ENCODE data around the gene ORM2. TPM values are rescaled to one million over a fixed set of nuclear protein-coding genes. Genes with fewer than 3 reads are reported as not detected.

The ORM2 gene
- total and polyA plus RNA-seq, 7 donors: 0.68 TPM; not detected in 6

DNA sequence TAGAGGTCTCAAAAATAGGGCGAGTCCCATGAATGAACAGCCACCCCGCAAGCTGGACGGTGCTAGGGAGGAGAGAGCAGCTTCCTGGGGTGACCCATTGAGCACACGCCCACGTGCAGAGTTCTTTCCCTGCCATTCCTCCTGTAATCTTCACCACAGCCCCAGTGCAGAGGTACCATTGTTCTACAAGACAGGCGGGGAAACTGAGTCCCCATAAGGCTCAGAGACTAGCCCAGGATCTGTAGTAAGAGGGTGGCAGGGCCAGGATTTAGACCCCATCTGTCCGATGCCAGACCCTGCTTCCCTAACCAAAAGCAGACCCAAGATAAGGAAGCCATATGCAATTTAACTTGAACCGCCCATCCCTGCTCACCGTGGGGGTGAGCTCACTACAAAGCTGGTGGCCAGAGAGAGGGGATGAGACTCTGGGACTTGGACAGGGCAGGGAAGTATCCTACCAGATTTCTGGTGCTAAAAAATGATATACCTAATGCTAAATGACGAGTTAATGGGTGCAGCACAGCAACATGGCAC, 43.5 kb upstream of the ORM2 start:
- H3K4me1 ChIP-seq: no peaks in the 10 kb centered on the region
- TF ChIP-seq, protein P1, sequence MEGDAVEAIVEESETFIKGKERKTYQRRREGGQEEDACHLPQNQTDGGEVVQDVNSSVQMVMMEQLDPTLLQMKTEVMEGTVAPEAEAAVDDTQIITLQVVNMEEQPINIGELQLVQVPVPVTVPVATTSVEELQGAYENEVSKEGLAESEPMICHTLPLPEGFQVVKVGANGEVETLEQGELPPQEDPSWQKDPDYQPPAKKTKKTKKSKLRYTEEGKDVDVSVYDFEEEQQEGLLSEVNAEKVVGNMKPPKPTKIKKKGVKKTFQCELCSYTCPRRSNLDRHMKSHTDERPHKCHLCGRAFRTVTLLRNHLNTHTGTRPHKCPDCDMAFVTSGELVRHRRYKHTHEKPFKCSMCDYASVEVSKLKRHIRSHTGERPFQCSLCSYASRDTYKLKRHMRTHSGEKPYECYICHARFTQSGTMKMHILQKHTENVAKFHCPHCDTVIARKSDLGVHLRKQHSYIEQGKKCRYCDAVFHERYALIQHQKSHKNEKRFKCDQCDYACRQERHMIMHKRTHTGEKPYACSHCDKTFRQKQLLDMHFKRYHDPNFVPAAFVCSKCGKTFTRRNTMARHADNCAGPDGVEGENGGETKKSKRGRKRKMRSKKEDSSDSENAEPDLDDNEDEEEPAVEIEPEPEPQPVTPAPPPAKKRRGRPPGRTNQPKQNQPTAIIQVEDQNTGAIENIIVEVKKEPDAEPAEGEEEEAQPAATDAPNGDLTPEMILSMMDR (IDR thresholded peaks at IDR 0.05): no peak
- peaks cover 0 to 6% of the 10 kb centered on the region in 2 donors for H3K36me3 ChIP-seq (ENCODE audit: insufficient read depth in 1 of 2, low read depth in 1 of 2)
- DNase-seq (peak in 1 of 2 donors; percentile 14), ATAC-seq (no peak)
- H3K27me3 ChIP-seq (ENCODE audit: insufficient read depth in 3 of 3, low read length in 2 of 3): no peaks in the 10 kb centered on the region
- intact Hi-C loops (cut with DNase I): no loop called here
- no peaks in the 10 kb centered on the region for H3K9me3 ChIP-seq
- H3K4me3 ChIP-seq: no peak overlapping the region
- WGBS, 3 donors: 90 to 96% (median 93%) methylated on average over 10 of the region's 10 CpGs
- H3K27ac ChIP-seq: no peak overlapping the region

DNA sequence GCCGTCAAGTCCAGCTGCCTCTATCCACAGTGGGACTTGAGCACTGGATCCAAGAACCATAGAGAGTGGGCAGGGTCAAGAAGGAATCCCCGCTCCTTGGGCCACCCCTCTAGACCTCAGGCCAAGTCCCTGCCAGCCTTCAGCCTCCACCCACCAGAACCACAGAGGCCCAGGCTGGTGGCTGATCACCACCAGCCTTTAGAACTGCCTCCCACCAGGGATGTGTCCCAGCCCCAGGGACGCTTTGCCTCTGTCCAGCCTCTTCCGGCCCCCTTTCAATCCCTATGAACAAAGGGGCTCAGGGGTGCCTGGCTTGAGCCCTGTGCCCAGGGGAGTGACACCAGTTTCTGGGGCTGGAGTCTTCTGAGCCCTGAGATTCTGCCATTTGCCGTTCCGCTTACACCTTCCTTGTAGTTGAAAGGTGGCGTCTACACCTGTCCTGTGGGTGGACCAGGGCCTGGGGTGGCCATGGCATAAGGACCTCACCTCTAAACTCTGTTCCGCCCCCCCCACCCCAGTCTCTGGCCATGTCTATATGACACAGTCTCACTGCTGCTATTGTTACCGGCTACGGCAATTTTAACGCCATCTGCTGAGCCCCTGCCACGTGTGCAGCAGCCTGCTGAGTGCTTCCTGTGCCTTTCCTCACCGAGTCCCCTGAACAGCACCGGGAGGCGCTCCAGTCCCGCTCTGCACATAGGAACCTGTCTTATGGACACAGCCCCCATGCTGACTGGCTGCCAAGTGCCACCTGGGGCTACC, 42.5 kb upstream of the ORM2 start:
- ATAC-seq (no peak), DNase-seq (peak; percentile 8 to 28)
- no peak overlapping the region for H3K27ac ChIP-seq
- no peaks in the 10 kb centered on the region for H3K4me1 ChIP-seq
- TF ChIP-seq, protein P1 (IDR thresholded peaks at IDR 0.05): no peak
- no peaks in the 10 kb centered on the region for H3K27me3 ChIP-seq (ENCODE audit: insufficient read depth in 3 of 3, low read length in 2 of 3)
- H3K9me3 ChIP-seq: no peaks in the 10 kb centered on the region
- intact Hi-C loops (cut with DNase I): no loop called here
- 70 to 83% (median 73%) methylated on average over 16 of the region's 16 CpGs for WGBS, 3 donors
- H3K4me3 ChIP-seq: no peak overlapping the region
- H3K36me3 ChIP-seq (ENCODE audit: insufficient read depth in 1 of 2, low read depth in 1 of 2): peaks cover 0 to 10% of the 10 kb centered on the region in 2 donors

DNA sequence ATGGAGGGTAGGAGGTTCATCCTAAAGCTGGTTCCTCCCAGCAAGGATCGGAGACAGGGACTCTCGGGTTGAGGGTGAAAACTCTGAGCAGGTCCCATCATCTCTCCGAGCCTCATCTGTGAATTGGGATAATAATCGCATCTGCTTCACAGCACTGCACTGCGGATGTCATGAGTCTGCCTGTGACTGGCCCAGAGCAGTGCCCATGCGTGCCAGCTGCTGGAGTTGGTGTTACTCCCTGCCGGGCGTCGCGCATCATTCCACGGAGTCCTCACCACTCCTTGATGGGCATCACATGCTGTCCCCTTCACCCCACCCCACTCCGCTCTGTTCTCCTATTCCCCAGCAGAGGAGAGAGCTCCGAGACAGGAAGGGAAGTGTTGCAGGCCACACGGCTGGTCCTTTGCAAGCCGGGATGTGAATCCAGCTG, 41.9 kb upstream of the ORM2 start:
- ATAC-seq (no peak), DNase-seq (peak; percentile 6 to 21)
- Histone ChIP-seq H3K36me3 (ENCODE audit: insufficient read depth in 1 of 2, low read depth in 1 of 2) (peaks cover 0 to 15% of the 10 kb centered on the region in 2 donors), H3K27ac (no peak overlapping the region), H3K4me1 (no peaks in the 10 kb centered on the region), H3K27me3 (ENCODE audit: insufficient read depth in 3 of 3, low read length in 2 of 3) (no peaks in the 10 kb centered on the region), H3K4me3 (no peak overlapping the region), H3K9me3 (no peaks in the 10 kb centered on the region)
- intact Hi-C loops (cut with DNase I): no loop called here
- WGBS, 3 donors: 47 to 70% (median 50%) methylated on average over 15 of the region's 15 CpGs
- TF ChIP-seq, protein P1 (IDR thresholded peaks at IDR 0.05): no peak

DNA sequence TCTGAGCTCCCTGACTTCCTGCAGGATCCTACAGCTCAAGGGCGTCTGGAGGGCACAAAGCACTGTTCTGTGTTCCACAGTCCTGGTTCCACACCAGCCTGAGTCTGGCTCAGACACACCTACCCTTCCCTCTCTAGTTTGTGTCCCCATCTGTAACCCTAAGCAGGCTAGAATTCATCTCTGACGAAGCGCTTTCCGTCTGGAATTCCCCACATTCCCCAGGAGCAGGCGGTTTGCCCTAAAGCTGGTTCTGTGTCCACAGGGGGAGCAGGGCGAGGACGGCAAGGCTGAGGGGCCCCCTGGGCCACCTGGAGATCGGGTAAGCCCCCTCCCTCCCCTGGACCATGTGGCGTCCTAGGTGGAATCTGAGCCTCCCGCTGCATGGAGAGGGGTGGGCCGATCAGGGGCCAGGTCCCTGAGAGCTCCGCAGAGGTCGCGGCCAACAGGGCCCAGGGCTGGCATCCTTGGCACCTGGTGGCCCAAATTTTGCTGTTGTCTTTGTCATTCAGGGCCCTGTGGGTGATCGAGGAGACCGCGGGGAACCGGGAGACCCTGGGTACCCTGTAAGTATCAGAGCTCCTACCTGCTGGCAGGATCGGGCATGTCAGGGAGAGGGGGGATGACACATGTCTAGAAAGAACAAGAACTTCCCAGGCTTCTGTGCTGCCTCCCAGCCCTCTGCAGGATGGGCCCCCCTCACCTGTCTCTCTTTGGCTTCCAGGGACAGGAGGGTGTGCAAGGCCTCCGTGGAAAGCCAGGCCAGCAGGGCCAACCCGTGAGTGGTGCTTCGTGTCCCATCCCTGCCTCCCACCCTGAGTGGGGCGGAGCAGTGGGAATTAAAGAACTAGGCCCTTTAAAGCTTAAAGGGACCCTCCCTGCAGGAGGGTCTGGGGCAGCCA, 41.2 kb upstream of the ORM2 start:
- intact Hi-C loops (cut with DNase I): no loop called here
- DNase-seq (peak; percentile 4 to 25), ATAC-seq (no peak)
- peaks cover 0 to 18% of the 10 kb centered on the region in 2 donors for H3K36me3 ChIP-seq (ENCODE audit: insufficient read depth in 1 of 2, low read depth in 1 of 2)
- no peaks in the 10 kb centered on the region for H3K9me3 ChIP-seq
- no peak overlapping the region for H3K4me3 ChIP-seq
- 70 to 76% (median 74%) methylated on average over 23 of the region's 23 CpGs for WGBS, 3 donors
- H3K27ac ChIP-seq: no peak overlapping the region
- no peaks in the 10 kb centered on the region for H3K27me3 ChIP-seq (ENCODE audit: insufficient read depth in 3 of 3, low read length in 2 of 3)
- H3K4me1 ChIP-seq: no peaks in the 10 kb centered on the region
- TF ChIP-seq, protein P1 (IDR thresholded peaks at IDR 0.05): no peak

Data from psoas muscle (tissue), 8 donors.